Measurements from ENCODE around the gene SERPINF2.

DNA sequence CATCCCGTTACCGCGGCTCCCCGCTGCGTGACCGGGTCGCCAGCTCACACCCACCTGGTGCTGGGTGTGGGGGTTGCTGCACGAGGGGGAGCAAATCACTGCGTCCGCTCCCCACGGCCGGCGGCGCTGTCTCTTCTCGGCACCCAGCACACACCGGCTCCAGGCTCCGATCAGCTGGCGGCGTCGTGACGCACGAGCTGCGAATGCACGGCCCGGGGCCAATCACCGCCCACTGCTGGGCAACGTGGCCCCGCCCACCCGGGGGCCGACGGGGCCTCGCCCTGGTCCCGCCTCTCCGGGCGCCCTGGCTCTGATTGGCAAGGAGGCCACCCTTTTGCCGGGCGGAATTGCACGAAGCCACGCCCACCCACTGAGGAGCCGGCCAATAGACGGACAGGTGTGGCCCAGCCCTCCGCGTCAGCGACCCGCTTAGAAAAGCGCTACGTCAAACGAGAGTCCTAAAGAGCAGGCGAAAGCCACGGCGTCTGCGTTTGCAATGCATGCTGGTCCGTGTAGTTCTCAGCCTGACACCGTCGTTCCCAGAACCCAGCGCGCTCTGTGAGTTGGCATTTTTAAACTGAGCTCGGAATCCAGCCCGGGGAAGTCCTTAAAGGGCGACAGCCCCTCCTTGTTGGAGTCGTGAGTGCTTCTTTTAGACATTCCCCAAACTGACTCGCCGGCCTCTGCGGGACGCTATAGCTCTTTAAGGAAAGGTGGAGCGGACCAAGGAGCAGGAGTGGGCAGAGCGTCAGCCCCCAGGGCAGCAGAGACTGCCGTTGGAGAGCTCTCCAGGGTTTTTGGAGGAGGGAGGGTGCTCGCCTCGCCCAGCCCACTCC lies 26.4 kb upstream of the SERPINF2 start:
- TF ChIP-seq, protein P1, sequence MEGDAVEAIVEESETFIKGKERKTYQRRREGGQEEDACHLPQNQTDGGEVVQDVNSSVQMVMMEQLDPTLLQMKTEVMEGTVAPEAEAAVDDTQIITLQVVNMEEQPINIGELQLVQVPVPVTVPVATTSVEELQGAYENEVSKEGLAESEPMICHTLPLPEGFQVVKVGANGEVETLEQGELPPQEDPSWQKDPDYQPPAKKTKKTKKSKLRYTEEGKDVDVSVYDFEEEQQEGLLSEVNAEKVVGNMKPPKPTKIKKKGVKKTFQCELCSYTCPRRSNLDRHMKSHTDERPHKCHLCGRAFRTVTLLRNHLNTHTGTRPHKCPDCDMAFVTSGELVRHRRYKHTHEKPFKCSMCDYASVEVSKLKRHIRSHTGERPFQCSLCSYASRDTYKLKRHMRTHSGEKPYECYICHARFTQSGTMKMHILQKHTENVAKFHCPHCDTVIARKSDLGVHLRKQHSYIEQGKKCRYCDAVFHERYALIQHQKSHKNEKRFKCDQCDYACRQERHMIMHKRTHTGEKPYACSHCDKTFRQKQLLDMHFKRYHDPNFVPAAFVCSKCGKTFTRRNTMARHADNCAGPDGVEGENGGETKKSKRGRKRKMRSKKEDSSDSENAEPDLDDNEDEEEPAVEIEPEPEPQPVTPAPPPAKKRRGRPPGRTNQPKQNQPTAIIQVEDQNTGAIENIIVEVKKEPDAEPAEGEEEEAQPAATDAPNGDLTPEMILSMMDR (IDR thresholded peaks at IDR 0.05; ENCODE audit: borderline replicate concordance, extremely low read depth, low read length, poor library complexity, severe bottlenecking) = peak; percentile 32
- no peak for TF ChIP-seq EZH2 (IDR thresholded peaks at IDR 0.05; ENCODE audit: borderline replicate concordance, low read depth, low read length, severe bottlenecking)

Data from DND-41 (cell line).